Skin of body (tissue), 2 donors: ENCODE data around the gene RPL28. TPM values are rescaled to one million over a fixed set of nuclear protein-coding genes. Genes with fewer than 3 reads are reported as not detected.

Experiments
- DNase-seq: peaks from one replicate; lab custom pipeline; 2025; lab: John Stamatoyannopoulos, UW
- total RNA-seq: library from RNA; depleted of rRNA; stranded (reverse); fragments of >200 nt; gene quantifications from one replicate; pipeline ENCODE4 v1.2.3, GENCODE V29; 2014

The RPL28 gene
- total RNA-seq, 1 donor from 2014 or later: 377 TPM

DNA sequence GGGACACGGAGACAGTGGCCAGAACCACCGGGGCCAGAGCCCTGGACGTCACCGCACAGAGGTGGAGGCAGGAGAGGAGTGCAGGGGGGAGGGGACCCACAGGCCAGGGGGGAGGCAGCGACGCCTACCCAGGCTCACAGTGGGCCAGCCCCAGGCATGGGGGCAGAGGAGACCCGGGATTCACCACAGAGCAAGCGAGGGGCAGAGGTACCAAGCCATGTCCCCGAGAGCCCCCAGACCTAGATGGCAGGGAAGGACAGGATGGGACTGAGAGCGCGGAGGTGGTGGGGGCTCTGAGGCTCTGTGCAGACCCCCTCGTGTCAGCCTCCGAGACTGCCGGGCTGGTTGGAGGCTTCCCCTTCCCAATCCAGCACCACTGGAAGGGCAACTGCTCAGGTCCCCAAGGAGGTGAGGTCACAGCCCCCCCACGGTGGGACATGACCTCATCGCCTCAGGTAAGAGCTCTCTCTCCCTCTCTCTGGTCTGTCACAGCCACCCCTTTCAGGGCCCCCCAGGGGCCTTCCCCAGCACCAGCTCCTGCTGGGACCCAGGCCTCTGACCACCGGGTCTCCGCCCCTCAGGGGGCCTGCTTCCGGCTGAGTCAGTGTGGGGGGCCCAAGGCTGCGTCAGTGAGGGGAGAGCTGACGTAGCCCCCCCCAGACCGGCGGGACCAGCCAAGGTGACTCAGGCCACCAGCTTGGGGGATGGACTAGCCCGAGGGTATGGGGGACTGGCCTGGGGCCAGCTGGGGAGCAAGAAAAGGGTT, 13.2 kb upstream of the RPL28 start:
- no peak for DNase-seq

DNA sequence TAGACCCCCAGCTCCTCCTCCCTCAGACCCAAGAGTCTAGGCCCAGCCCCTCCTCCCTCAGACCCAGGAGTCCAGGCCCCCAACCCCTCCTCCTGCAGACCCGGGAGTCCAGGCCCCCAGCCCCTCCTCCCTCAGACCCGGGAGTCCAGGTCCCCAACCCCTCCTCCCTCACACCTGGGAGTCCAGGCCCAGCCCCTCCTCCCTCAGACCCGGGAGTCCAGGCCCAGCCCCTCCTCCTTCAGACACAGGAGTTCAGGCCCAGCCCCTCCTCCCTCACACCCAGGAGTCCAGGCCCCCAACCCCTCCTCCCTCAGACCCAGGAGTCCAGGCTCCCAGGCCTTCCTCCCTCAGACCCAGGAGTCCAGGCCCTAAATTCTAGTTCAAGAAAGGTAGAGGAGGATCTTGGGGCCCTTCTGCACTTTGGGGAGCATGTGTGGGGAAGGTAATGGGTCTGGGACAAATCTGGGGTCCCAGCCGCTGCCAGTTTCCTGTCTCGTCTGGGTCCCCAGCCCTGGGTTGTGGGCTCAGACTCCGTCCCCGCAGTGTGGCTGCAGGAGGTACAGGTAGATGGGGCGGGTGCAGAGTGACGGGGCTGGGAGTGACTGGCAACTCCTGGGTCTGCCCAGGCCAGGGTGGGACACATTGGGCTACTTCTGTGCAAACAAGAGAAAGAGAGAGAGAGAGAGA, 12.3 kb upstream of the RPL28 start:
- no peak for DNase-seq

DNA sequence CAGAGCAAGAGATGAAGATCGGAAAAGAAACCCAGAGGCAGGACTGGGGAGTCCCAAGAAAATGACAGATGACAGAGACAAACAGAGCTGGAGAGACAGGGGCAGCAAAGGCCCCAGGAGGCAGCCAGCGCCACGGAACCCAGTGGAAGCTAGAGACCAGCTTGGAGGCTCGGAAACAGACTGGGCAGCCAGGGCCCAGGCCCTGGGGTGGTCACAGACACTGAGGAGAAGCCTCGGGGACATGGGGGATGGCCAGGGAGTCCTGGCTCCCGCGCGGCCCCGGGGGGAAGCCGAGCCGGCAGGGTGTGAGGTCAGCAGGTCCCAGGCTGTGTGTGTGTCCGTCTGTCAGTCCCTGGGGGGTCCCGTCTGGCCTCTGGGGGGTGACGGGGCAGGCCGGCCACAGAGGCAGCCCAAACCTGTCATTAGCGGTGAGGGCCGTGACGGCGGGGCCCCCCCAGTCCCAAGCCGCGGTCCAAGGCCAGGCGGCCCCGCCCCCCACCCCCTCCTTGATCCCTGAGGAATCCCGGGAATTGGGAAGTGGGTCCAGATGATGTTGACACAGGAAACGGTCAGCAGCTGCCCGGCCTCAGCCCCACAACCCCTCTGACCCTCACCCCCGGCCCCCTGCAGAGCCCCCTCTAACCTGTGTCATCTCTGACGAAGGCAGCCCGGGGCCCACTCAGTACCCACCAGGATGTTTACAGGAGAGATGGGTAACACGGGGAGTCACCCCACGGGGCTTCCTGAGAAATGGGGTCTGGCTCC, 11.6 kb upstream of the RPL28 start:
- no peak for DNase-seq

DNA sequence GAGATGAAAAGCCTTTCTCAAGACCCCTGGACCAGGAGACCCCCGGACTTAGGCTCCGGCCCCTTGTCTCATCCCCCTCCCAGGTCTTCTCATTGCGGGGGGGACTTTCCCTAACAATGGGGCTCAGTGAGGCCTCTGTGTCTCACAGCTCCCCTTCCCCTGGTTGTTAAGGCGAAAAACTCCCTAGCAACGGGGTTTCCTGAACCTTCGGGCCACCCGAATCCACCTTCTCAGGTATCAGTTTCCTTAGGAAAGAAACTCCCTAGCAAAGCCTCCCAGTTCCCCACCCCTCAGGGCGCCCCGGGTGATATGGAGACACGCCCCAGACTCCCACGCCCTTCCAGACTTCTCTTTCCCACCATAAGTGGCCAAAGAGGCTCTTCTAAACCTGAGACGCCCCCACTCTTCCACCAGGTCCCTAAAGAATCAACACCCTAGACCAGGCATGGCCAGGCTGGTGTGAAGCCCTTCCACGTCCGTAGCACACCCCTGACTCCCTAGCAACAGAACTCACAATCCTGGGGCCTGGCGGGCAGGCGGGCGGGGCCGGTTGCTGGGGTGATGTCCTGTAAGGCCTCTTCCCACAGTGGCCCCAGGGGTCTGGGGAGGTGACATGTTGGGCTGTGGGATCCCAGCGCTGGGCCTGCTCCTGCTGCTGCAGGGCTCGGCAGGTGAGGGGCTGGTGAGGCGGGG, 9.3 kb upstream of the RPL28 start, which contains the start of gene TMEM190:
Gene TMEM190, plus strand, starts transcription at position 586 of the 693 bp plus-strand sequence. Its CDS starts 28 bp downstream, at position 614.
- no peak for DNase-seq

DNA sequence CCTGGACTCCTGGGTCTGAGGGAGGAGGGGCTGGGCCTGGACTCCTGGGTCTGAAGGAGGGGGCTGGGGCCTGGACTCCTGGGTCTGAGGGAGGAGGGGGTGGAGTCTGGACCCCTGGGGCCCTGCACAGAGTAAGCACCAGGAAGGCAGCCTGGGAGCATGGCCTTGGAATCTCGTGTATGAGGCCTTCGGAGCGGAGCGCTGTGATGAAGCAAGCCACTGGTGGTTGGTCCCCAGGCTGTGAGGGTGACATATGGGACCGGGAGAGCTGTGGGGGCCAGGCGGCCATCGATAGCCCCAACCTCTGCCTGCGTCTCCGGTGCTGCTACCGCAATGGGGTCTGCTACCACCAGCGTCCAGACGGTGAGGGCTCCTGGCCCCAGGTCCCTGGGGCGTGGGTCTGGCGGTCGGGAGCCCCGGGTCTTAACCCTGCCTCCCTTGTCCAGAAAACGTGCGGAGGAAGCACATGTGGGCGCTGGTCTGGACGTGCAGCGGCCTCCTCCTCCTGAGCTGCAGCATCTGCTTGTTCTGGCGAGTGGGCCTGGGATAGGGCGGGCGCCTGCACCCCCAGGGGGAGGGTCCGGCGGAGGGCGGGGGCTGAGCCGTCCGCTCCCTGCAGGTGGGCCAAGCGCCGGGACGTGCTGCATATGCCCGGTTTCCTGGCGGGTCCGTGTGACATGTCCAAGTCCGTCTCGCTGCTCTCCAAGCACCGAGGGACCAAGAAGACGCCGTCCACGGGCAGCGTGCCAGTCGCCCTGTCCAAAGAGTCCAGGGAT, 8.2 kb upstream of the RPL28 start:
- DNase-seq: no peak

DNA sequence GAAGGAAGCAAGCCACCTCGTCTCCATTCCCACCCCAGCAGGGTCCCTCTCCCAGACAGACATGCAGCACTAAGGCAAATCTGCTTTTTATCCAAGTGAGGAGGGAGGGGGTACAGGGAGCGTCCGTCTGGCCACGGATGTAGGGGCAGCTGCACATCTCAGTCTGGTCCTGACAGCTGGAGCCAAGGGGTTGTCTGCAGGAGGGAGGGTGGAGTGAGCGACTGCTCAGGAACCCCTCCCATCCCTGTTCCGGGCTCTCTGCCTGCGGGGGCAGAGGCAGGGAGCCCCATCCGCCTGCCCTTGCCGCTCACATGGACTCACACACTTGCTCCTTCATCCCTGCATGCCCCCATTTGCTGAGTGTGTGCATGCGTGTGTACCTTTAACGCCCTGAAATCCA, 6.6 kb upstream of the RPL28 start:
- no peak for DNase-seq

DNA sequence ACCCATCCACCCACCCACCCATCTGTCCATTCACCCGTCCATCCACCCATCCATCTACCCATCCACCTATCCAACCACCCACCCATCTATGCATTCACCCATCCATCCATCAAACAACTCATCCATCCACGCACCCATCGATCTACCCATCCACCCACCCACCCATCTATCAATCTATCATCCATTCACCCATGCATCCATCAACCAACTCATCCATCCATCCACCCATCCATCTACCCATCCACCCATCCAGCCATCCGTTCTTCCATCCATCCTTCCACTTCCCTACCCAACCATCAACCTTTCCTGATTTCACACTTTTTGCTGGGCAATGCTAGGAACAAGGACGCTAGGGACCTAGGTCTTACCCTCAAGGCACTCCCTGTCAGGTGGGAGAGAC, 3.7 kb upstream of the RPL28 start:
- DNase-seq: no peak

DNA sequence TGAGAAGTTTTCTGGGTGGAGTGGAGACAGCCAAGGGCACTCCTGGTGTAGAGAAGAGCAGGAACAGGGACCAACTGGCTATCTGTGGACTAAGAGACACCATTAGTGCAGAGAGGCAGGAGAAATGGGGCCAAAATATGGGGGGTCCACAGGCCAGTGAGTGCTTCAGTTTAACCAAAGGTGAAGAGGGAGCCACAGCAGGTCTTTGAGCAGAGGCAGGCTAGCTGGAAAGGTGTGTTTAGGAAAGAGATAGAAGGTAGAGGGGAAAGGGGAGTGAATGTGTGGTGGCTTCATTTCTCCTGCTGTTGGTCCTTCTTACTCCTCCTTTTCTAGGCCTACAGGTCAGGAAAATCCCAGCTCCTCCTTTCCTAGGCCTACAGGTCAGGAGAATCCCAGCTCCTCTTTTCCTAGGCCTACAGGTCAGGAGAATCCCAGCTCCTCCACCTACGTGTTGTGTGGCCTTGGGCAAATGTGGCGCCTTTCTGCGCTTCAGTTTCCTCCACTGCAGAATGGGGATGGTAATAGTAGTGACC, 3.1 kb upstream of the RPL28 start:
- no peak for DNase-seq

DNA sequence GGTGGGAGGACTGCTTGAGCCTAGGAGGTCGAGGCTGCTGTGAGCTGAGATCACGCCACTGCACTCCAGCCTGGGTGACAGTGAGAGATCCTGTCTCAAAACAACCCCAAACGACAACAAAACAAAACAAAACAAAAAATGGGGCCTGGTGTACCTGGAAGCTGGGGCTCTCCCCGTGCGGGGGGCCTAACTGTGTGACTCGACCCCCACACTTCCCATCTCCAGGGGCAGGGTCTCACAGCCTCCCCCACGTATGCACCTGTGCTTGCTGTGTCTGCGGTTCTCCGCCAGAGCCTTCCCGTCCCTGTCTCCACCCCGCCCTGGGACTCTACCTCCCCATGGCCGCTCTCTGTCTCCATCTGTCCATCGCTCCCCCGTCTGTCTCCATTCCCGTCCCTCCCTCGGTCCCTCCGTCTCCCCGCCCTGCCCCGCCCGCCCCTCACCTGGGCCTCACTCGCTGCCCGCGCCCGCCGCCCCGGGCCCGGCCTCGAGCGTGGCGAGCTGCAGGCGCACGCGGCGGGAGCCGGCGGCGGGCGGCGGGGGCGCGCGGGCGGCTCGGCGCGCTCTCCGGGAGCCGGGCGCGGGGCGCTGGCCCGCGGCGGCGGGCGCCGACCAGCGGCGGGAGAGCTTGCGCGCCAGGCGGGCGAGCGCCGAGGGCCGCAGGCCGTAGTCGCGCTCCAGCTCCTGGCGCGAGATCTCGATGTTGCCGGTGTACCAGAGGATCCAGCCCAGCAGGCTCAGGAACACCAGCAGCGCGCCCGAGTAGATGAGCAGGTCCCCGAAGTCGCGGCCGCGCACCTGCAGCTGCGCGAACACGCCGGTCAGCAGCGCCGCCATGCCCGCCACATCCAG, 2.2 kb upstream of the RPL28 start:
- DNase-seq: no peak

DNA sequence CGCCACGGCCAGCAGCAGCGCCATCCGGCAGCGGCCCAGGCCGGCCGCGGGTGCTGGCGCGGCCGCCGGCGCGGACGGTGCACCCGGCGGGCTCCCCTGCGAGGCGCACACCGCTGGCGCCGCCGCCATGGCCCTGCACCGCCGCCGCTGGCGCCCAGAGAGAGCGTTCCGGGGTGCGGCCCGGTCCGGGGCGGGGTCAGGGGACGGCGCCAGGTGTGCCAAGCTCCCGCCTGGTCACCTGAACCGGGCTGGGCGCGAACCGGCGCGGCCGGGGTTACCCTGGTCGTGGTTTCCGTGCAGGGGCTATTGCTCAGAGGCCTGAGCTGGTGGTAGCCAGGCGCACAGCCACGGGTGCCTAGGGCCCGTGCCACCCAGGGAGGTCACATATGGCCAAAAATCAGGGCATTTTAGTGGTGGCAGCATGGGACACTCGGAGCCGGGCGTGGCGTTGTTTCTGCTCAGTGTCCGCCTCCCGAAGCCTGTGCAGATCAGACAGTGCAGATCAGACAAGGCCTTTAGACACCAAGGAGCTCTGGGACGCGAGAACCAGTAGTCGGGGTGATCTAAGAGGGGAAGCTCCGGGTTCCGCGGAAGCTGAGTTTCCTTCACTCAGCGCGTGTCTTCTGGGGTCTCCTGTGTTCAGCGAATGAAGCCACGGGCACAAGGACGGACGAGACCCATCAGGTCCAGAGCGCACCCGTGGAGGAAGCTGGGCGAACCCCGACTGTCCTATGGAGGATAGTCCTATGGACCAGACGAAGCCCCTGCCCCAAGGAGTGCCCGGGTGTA, 1.4 kb upstream of the RPL28 start, which contains the start of gene TMEM238:
Gene TMEM238, minus strand, starts transcription at position 162 of the 789 bp plus-strand sequence. Its CDS starts 33 bp downstream, at position 129.
- DNase-seq: no peak

DNA sequence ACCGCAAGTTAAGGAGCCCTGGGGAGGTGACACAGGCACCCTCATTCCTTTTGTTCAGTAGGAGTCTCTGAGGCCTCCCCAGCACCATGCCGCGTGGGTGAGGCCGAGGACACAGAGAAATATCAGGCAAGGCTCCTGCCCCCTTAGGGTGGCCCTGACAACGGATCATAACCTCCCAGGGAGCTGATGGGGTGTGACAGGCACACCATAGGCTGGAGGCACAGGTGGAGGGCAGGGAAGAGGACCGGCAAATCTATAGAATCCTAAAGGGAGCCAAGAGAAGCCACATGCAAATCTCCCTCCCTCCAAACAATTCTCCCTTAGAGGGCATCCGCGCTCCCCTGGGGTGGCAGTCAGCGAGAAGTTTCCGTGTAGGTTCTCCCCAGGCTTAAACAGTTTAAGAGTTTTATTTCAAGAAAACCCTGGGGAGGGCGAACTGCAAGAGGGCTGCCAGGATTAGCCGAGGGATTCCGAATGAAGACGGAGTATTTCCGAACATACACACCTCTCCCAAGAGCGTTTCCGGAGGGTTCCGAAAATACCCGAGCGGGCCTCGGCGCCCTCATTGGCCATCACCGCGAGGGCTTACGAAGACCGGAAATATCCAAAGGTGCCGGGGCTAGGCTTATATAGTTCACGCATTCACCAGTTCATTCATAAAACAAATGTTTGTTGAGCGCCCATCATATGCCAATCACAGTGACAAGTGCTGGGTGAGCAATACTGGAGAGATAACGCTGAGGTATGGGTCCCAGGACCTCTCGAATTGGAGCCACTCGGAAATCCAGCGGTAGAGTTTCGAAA, 610 bp upstream of the RPL28 start:
- peak; percentile 96 for DNase-seq

DNA sequence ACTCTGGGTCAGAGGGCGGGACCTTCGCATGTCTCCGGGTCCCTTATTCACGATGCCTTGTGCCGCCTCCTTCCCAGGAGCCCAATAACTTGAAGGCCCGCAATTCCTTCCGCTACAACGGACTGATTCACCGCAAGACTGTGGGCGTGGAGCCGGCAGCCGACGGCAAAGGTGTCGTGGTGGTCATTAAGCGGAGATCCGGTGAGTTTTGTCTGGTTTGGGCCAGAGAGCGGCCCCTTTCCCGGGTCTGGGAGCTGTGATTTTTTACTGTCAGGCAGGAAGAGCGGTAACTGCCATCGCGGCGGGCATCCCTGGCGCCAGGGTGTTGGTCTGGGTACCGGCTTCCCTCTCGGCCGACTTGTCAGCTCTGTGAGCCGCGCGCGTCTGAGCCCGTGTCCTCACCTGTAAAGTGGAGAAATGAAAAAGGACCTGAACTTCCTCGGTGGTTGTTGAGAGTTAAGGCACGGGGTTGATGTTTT, 800 bp downstream of the RPL28 start:
- DNase-seq: no peak

DNA sequence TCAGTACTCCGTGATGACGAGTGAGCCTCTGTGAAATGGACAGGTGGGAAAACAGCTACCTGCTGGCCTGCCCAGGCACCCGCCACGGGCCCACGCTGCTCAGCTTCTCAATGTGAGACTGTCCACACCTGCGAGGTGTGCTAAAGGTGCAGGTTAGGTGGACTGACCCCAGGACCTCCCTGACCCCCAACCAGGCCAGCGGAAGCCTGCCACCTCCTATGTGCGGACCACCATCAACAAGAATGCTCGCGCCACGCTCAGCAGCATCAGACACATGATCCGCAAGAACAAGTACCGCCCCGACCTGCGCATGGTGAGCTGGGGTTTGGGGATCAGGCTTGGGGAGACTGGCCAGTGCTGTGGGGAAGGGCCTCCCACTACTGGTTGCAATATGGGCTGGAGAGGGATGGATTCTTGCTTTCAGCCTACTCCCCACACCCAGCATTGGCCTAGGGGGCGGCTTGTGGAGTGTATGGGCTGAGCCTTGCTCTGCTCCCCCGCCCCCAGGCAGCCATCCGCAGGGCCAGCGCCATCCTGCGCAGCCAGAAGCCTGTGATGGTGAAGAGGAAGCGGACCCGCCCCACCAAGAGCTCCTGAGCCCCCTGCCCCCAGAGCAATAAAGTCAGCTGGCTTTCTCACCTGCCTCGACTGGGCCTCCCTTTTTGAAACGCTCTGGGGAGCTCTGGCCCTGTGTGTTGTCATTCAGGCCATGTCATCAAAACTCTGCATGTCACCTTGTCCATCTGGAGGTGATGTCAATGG, 2.2 kb downstream of the RPL28 start:
- no peak for DNase-seq

DNA sequence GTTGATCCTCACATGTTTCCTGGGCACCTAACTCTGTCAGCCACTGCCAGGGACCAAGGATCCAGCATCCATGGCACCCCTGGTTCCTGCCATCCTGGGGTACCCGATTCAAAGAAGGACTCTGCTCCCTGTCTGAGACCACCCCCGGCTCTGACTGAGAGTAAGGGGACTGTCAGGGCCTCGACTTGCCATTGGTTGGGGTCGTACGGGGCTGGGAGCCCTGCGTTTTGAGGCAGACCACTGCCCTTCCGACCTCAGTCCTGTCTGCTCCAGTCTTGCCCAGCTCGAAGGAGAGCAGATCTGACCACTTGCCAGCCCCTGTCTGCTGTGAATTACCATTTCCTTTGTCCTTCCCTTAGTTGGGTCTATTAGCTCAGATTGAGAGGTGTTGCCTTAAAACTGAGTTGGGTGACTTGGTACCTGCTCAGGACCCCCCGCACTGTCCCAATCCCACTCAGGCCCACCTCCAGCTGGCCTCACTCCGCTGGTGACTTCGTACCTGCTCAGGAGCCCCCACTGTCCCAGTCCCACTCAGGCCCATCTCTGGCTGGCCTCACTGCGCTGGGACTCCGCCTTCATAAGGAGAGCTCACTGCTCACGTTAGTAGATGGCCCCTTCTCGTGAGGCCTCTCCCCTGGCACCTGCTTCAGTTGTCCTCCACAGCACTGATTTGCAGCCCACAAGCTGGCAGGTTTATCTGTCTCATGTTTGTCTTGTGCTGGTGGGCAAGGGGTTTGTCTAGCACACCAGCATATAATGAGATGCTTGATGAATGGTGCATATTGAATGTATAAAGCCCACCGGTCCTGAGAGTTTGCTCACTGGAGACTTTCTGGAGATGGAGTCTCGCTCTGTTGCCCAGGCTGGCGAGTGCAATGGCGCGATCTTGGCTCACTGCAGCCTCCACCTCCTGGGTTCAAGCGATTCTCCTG, 3.9 kb downstream of the RPL28 start:
- no peak for DNase-seq

DNA sequence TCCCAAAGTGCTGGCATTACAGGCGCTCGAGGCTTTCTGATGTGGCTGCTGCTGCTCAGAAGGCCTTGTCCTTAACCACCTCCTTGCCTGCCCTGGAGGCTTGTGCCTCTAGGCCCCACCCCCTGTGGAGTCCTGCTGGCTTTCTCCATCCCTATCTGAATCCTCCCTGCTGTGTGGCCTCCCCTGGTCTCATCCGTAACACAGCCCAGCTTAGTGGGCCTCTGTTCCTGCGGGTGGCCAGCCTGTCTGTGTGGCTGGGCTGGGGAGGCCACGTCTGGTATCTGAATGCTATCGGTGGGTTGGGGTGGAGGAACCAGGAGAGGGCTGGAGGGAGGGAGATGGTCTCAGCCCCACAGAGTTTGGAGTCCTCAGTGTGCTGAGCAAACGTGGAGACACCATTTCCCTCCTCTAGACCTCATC, 4.7 kb downstream of the RPL28 start:
- no peak for DNase-seq

DNA sequence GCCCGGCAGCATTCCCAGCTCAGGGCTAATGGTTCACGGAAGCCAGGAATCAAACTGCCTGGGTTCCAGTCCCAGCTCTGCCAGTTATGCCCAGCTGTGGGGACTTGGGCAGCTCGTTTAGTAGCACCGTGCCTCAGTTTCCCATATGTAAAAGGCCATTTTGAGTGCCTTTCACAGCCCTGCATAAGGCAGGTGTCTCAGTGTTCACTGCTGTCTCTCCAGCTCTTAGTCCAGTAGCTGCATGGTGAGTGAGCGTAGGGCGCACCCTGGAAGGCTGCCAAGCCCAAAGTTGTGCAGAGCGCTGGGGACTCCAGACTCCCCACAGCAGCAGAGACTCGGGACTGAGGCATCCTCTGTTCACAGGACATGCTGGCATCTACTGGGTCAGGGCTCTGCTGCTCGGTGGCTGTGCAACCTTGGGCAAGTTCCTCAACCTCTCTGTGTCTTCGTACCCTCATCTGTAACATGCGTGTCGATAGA, 5.5 kb downstream of the RPL28 start:
- no peak for DNase-seq
